RWPE1 (cell line): Measurements from ENCODE around the gene TASP1.

Source experiments
- CTCF ChIA-PET: fragments of 350-600 bp; sonication (Branson Sonifier 250); formaldehyde crosslinking; extraction: SDS; loops from one replicate; lab custom pipeline; 2021; lab: Yijun Ruan, JAX
- POLR2A ChIA-PET: fragments of 400-600 bp; formaldehyde crosslinking; extraction: SDS; loops from one replicate; lab custom pipeline; 2020; ENCODE audit warnings: antibody characterized with exemption; ENCODE audit not compliant: low non-redundant PET; lab: Yijun Ruan, JAX
- DNase-seq: peaks from one replicate; pipeline ENCODE4 v3.0.0; 2012; ENCODE audit warnings: low spot score
- H3K27ac ChIP-seq: fragments of 450-650 bp; 2 replicates; pipeline ENCODE4 v1.5.1; 2017
- CTCF ChIP-seq: fragments of 450-650 bp; conservative IDR thresholded peaks from 2 replicates; pipeline ENCODE4 v1.5.1; 2017; ENCODE audit warnings: low read depth, mild to moderate bottlenecking

The TASP1 gene

GRCh38 chr20:13524339-13524738, 114.4 kb downstream of the TASP1 start:
- no peak overlapping the region for H3K27ac ChIP-seq
- POLR2A ChIA-PET, result no interaction called here
- CTCF ChIA-PET, result no interaction called here
- no peak for DNase-seq
- TF ChIP-seq CTCF, result no peak

GRCh38 chr20:13517831-13518230, 120.9 kb downstream of the TASP1 start:
- POLR2A ChIA-PET, result no interaction called here
- DNase-seq, result no peak
- CTCF ChIA-PET, result interaction anchor here (0.6 kb wide), 1 partner anchor 1320 kb away, joined by 3 read pairs; no protein-coding TSS in a partner anchor

GRCh38 chr20:13515796-13516558, 122.8 kb downstream of the TASP1 start:
- ChIA-PET CTCF (no interaction called here), POLR2A (no interaction called here)
- DNase-seq, result no peak
- TF ChIP-seq CTCF, result no peak
- H3K27ac ChIP-seq, result no peak overlapping the region

More at GRCh38 chr20:13517831-13518230, 120.9 kb downstream of the TASP1 start:
- no peak for TF ChIP-seq CTCF
- no peak overlapping the region for H3K27ac ChIP-seq

- no peak overlapping the region for H3K27ac ChIP-seq
- no peak for DNase-seq
- CTCF ChIA-PET, result interaction anchor here (0.6 kb wide), 1 partner anchor 16 kb away, joined by 3 read pairs; no protein-coding TSS in a partner anchor
- POLR2A ChIA-PET, result no interaction called here
- TF ChIP-seq CTCF, result no peak
Measured at GRCh38 chr20:13515291-13515690, 123.4 kb downstream of the TASP1 start.

GRCh38 chr20:13510837-13511488, 127.8 kb downstream of the TASP1 start:
- no peak for DNase-seq
- ChIA-PET CTCF (no interaction called here), POLR2A (no interaction called here)
- TF ChIP-seq CTCF, result no peak
- H3K27ac ChIP-seq, result no peak overlapping the region

GRCh38 chr20:13507646-13508045, 131.1 kb downstream of the TASP1 start:
- CTCF ChIA-PET, result interaction anchor here (0.6 kb wide), 1 partner anchor 19 kb away, joined by 3 read pairs; no protein-coding TSS in a partner anchor
- no peak for DNase-seq
- no peak for TF ChIP-seq CTCF
- POLR2A ChIA-PET, result no interaction called here
- H3K27ac ChIP-seq, result no peak overlapping the region
